Calu3 (cell line): ENCODE measurements around the gene CDK15. TPM values are rescaled to one million over a fixed set of nuclear protein-coding genes. Genes with fewer than 3 reads are reported as not detected.

ENCODE experiments used
- BruUV-seq: library from RNA; stranded (reverse); fragments of 400-500 nt; replicated peaks from 2 replicates; lab custom pipeline; 2021; lab: Mats Ljungman, UMichigan
- CTCF ChIA-PET: fragments of 300-600 bp; sonication (Branson Sonifier 250); formaldehyde crosslinking; loops from one replicate; lab custom pipeline; 2022; ENCODE audit warnings: antibody characterized with exemption; lab: Charles Lee
- DNase-seq: peaks from one replicate; pipeline ENCODE4 v3.0.0; 2022
- H3K27ac Mint-ChIP-seq: one replicate; pipeline ENCODE4 v1.8.0; 2022; ENCODE audit warnings: mixed read lengths; ENCODE audit not compliant: unreplicated experiment
- H3K27me3 Mint-ChIP-seq: one replicate; pipeline ENCODE4 v1.8.0; 2022; ENCODE audit warnings: mixed read lengths; ENCODE audit not compliant: unreplicated experiment
- H3K36me3 Mint-ChIP-seq: one replicate; pipeline ENCODE4 v1.8.0; 2022; ENCODE audit warnings: mild to moderate bottlenecking, moderate library complexity, mixed read lengths; ENCODE audit not compliant: insufficient read depth, unreplicated experiment
- H3K4me1 Mint-ChIP-seq: one replicate; pipeline ENCODE4 v1.8.0; 2022; ENCODE audit warnings: mild to moderate bottlenecking, low read depth, mixed read lengths; ENCODE audit not compliant: unreplicated experiment
- H3K4me3 Mint-ChIP-seq: one replicate; pipeline ENCODE4 v1.8.0; 2022; ENCODE audit warnings: mild to moderate bottlenecking, low read depth, moderate library complexity, mixed read lengths; ENCODE audit not compliant: unreplicated experiment
- H3K9me3 Mint-ChIP-seq: one replicate; pipeline ENCODE4 v1.8.0; 2022; ENCODE audit warnings: low read depth, mixed read lengths; ENCODE audit not compliant: unreplicated experiment
- CTCF ChIP-seq: fragments of 200-600 bp; IDR thresholded peaks from one replicate; pipeline ENCODE4 v1.8.0; 2022; ENCODE audit warnings: antibody characterized with exemption; ENCODE audit not compliant: unreplicated experiment
- intact Hi-C: fragments of 100-400 bp; cut with micrococcal nuclease; formaldehyde crosslinking; loops from one replicate; pipeline ENCODE4 v1.10.0; 2022; ENCODE audit not compliant: unreplicated experiment
- total RNA-seq: library from RNA; stranded (reverse); gene quantifications from 2 replicates; pipeline ENCODE4 v1.2.3, GENCODE V29; 2022

The CDK15 gene
- total RNA-seq, 1 experiment from 2014 or later, result not detected

DNA sequence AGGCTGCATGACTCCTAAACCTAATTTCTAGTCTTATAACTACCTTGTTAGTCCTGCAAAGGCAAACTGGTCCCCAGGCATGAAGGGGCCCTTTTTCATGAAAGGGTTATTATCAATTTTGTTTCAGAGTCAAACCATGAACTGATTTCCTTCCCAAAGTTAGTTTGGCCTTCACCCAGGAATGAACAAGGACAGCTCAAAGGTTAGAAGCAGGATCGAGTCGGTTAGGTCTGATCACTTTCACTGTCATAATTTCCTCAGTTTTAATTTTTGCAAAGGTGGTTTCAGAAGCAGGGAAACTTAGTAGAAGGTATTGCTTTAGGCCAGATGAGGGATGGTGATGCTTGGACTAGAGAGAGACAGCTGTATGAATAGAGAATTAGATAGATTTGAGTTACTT, 16.9 kb upstream of the CDK15 start:
- Mint-ChIP-seq H3K4me3 (no peak overlapping the region), H3K36me3 (no peaks in the 10 kb centered on the region), H3K27ac (no peak overlapping the region), H3K4me1 (no peaks in the 10 kb centered on the region), H3K9me3 (no peaks in the 10 kb centered on the region), H3K27me3 (no peaks in the 10 kb centered on the region)
- intact Hi-C loops, result no loop called here
- no peak for DNase-seq
- BruUV-seq, result no TSS peak
- CTCF ChIA-PET, result no interaction called here
- TF ChIP-seq CTCF, result no peak

DNA sequence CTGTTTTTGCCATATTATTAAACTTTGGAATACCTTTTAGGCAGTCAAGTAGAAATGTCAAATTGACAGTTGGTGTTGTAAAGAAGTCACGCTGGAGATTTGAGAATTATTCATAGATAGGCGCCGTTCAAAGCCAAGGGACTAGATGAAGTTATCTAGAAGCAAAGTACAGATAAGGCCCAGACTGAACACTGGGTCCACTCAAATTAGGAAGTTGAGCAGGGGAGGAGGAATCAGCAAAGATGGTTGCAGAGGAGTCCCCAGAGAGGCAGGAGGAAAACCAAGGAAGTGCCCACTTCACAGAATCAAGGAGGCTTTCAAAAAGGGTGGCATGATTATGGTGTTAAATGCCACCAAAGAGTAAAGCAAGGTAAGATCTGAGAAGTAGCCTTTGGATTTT, 16.0 kb upstream of the CDK15 start:
- intact Hi-C loops, result loop anchor here (10.0 kb wide), 1 partner anchor 505 kb away; no protein-coding TSS in a partner anchor
- no TSS peak for BruUV-seq
- no peak for TF ChIP-seq CTCF
- CTCF ChIA-PET, result no interaction called here
- H3K4me1 Mint-ChIP-seq, result no peaks in the 10 kb centered on the region
- no peak overlapping the region for H3K27ac Mint-ChIP-seq
- no peak overlapping the region for H3K4me3 Mint-ChIP-seq
- no peaks in the 10 kb centered on the region for H3K27me3 Mint-ChIP-seq
- no peak for DNase-seq
- H3K36me3 Mint-ChIP-seq, result no peaks in the 10 kb centered on the region
- no peaks in the 10 kb centered on the region for H3K9me3 Mint-ChIP-seq

GRCh38 chr2:201790989-201791388, 15.3 kb upstream of the CDK15 start:
- no peaks in the 10 kb centered on the region for H3K36me3 Mint-ChIP-seq
- H3K9me3 Mint-ChIP-seq, result no peaks in the 10 kb centered on the region
- DNase-seq, result no peak
- no peak for TF ChIP-seq CTCF
- no peak overlapping the region for H3K4me3 Mint-ChIP-seq
- H3K27me3 Mint-ChIP-seq, result no peaks in the 10 kb centered on the region
- peaks cover under 1% of the 10 kb centered on the region for H3K4me1 Mint-ChIP-seq
- H3K27ac Mint-ChIP-seq, result no peak overlapping the region
- no TSS peak for BruUV-seq
- CTCF ChIA-PET, result no interaction called here
- intact Hi-C loops, result loop anchor here (10.0 kb wide), 1 partner anchor 504 kb away; no protein-coding TSS in a partner anchor

DNA sequence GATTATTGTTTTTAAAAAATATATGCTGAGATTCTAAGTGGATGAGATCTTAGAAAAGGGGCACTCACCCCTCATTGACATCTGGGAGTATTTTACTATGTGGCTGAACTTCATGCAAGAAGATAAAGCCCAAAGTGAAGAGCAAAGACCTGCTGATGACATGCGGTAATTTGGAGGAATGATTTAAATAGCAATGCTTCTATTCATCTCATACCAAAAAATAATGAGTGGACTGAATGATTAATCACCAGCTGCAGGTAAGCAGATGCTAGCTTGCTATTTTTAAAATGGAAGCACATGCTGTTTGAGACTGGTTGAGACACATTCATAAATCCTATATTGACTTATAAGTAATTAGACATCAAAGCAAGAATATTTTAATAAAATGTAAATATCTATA, 12.7 kb upstream of the CDK15 start:
- Mint-ChIP-seq H3K9me3 (no peaks in the 10 kb centered on the region), H3K27me3 (no peaks in the 10 kb centered on the region), H3K4me3 (no peak overlapping the region), H3K36me3 (no peaks in the 10 kb centered on the region), H3K4me1 (peaks cover 22% of the 10 kb centered on the region), H3K27ac (no peak overlapping the region)
- no TSS peak for BruUV-seq
- no peak for DNase-seq
- CTCF ChIA-PET, result no interaction called here
- intact Hi-C loops, result loop anchor here (10.0 kb wide), 1 partner anchor 501 kb away; no protein-coding TSS in a partner anchor
- no peak for TF ChIP-seq CTCF
